Medulla oblongata (tissue), 1 donor: ENCODE results near the gene ADAMTSL5.
"Not testable (repeated sequence)": the region's sequence is repeated elsewhere in the genome, so short reads cannot be mapped to it uniquely, and the experiment has no call there.

Source experiments
- DNase-seq: peaks from one replicate; pipeline ENCODE4 v3.0.0-alpha.2; 2015; ENCODE audit errors: extremely low spot score

Gene ADAMTSL5, protein sequence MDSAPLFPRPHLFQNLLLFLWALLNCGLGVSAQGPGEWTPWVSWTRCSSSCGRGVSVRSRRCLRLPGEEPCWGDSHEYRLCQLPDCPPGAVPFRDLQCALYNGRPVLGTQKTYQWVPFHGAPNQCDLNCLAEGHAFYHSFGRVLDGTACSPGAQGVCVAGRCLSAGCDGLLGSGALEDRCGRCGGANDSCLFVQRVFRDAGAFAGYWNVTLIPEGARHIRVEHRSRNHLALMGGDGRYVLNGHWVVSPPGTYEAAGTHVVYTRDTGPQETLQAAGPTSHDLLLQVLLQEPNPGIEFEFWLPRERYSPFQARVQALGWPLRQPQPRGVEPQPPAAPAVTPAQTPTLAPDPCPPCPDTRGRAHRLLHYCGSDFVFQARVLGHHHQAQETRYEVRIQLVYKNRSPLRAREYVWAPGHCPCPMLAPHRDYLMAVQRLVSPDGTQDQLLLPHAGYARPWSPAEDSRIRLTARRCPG

GRCh38 chr19:1512671-1513498 lies at the start of gene ADAMTSL5:
ADAMTSL5 (minus strand) TSS chr19:1513019; CDS start chr19:1510943, 2,076 bp downstream.
- no peak for DNase-seq

DNA sequence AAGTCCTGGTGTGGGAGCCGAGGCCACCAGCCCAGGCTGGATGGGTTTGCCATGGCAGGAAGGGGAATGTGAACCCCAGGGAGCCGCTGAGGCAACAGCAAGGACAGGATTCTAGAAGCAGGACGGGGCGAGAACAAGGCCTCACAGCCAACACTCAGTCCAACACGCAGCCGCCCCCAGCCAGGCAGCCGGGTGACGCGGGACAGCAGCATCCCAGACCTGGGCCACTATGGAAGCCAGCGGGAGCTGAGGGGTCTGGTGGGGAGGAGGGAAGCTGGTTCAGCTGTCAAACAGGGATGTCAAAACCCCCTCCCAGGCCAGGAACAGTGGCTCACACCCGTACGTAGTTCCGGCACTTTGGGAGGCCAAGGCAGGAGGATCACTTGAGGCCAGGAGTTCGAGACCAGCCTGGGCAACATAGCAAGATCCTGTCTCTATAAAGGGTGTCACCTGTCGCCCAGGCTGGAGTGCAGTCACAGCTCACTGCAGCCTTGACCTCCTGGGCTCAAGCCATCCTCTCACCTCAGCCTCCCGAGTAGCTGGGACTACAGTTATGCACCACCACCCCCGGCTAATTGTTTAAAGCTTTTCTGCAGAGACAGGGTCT lies 48.5 kb upstream of the ADAMTSL5 start:
- no peak for DNase-seq

- no peak for DNase-seq
Measured at GRCh38 chr19:1560286-1560882, 47.6 kb upstream of the ADAMTSL5 start.

DNA sequence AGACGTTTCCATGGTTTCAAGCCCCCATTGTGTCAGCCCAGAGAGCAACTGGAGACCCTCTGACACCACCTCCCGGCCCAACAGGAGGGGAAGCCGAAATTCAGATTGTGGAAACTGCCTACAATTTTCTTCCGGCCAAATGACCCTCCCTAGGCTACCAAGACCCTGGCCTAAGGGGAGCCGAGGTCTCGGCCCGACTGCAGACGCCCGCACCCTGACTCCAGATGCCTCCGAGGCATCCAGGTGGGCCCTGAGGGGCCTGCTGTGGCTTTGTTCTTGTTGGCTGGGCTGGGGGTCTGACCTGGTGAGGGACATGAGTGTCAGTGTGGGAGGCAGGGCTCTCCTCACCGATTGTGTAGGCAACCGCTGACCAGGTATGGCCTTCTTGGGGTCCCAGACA lies 45.7 kb upstream of the ADAMTSL5 start:
- no peak for DNase-seq

DNA sequence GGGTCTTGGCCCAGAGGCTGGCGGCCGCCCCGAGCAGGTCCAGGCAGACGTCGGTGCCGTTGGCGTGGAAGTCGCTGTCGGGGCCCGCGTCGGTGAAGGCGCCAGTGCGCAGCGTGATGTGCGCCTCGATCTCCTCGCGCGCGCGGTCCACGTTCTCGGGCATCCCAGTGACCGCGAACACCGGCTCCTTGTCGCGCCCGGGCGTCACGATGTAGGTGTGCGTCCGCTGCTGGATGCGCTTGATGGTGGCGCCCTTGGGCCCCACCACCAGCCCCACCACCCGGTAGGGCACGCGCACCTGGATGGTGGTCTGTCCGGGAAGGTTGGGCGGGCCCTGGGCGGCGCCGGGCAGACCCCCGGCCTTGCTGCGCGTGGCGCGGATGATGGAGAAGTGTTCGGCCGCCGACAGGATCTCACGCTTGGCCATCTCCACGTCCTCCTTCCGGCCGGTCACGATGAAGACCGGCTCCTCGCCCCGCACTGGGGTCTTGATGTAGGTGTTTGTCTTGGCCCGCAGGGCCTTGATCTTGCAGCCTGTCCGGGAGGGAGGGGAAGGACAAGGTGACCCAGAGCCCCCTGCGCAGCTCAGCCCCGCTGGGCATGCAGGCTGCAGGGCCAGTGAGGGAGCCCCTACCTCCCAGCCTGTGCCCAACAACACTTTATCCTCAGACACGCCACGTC lies 43.7 kb upstream of the ADAMTSL5 start:
- no peak for DNase-seq

DNA sequence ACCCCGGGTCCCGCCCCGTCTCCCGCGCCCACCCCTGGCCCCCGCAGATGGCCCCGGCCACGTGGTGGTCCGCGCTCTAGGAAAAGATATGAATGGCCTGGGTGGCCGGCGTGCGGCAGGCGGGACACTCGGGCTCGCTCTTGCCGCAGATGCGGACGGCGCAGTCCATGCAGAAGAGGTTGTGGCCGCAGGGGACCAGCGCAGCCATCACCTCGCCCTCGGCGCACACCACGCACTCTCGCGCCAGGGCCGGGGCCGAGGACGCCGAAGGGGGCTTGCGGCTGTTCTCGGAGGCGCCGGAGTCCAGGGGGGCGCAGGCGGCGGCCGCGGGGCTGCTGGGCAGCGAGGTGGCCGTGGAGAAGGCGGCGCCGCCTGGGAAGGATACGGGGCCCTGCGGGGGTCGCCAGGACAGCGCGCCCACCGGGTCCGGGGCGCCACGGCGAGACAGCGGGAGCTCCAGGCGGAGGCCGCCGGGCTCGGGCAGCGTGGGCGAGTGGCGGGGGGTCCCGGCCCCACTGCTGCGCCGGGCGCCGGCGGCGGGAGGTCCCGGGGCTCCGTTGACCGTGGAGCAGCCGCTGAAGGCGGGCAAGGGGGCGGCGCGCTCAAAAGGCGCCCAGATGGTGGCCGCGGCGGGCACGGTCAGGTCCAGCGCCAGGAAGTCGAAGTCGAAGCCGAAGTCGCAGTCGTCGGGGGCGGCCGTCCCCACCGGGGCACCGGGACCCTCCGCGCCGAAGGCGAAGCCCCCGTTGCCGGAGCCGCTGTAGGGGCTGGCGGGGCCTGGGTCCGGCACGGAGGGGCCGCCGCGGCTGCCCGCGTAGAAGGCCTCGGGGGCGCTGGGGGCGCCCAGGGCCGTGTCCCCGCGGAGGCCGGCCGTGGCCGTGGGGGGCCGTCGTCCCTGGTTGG lies 42.9 kb upstream of the ADAMTSL5 start:
- no peak for DNase-seq

DNA sequence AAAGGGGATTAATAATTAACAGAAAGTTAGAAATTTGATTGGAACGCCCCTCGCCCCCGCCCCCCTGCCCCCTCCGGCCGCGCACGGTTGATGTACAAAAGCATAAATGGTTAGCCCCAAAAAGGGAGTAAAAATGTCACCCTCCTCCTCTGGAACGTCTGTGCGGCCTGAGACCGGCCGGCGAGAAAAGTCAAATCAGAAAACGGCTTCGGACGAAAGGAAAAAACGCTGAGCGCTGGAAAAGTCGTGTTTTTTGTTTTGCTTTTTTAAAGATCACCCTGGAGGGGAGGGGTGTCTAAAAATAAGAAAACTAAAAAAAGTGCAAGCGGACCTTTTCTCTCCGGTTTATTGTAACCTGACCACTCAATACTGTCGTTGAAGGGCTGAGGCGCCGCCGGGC lies 42.1 kb upstream of the ADAMTSL5 start:
- DNase-seq: no peak

DNA sequence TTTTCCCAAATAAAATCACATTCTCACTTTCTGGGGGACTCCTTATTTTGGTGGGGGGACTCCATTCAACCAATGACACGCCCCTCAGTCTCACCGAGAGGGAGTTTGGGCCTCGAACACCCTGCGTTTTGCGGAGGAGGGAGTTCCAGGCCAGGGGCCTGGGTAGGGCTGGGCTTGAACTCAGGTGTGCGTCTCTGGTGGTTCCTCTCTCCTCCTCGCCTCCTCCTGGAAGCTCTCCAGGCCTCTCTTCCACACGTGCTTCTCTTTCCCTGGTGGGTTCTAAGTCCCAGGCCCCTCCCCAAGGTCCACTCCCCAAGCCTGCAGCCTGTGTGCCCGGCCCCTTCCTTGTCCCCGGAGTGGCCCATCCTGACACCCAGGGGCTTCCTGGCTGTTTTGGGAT lies 40.6 kb upstream of the ADAMTSL5 start:
- no peak for DNase-seq

DNA sequence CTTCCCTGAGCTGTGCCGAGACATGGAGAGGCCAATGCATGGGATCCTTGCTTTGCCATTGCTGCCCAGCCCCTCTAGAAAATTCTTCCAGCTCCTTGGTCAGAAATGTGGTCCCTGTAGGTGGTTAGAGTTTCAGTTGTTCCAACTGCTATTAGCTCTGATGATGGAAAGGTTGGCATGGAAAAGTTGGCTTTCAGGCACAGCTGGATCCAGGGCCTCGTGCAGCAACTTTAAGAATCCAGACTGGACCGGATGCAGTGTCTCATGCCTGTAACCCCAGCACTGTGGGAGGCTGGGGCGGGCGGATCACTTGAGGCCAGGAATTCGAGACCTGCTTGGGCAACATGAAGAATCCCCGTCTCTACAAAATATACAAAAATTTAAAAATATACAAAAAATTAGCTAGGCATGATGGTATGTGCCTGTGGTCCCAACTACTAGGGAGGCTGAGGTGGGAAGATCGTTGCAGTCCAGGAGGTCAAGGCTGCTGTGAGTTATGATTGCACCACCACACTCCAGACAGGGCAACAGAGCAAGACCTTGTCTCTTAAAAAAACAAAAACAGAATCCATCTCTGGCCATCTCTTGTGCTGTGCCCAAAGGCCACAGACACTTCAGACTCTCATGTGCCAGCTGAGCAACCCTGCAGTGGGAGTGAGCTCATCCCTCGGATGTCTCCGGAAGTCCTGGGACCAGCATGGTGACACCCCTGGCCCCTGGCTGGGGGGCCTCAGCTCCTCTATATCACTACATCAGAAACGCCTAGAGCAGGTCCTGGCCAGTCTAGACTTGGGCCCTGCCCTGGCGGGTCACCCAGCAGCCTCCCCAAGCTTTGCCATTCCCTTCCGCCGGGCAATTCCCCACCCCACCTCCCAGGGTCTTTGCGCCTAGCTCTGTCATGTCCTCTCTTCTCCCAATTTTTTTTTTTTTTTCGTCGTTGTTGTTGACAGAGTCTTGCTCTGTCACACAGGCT lies 38.5 kb upstream of the ADAMTSL5 start:
- no peak for DNase-seq

DNA sequence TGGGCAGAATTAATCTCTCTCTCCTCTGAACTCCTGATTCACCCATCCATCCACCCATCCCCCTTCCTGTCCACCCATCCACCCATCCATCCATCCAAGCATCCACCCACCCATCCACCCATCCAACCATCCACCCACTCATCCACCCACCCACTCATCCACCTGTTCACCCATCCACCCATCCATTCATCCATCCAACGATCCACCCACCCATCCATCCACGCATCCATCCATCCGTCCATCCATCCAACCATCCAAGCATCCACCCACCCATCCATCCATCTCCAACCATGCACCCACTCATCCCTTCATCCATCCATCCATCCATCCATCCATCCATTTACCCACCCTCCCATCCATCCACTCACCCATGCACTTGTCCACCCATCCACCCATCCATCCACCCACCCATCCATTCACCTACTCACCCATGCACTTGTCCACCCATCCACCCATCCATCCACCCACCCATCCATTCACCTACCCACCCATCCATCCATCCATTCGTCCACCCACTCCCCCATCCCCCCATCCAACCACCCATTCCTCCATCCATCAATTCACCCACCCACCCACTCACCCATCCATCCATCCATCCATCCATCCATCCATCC lies 36.6 kb upstream of the ADAMTSL5 start:
- no peak for DNase-seq

GRCh38 chr19:1540365-1540925 lies 27.6 kb upstream of the ADAMTSL5 start:
- DNase-seq: no peak

- not testable (repeated sequence) for DNase-seq
Measured at GRCh38 chr19:1539749-1540148, 26.9 kb upstream of the ADAMTSL5 start.

DNA sequence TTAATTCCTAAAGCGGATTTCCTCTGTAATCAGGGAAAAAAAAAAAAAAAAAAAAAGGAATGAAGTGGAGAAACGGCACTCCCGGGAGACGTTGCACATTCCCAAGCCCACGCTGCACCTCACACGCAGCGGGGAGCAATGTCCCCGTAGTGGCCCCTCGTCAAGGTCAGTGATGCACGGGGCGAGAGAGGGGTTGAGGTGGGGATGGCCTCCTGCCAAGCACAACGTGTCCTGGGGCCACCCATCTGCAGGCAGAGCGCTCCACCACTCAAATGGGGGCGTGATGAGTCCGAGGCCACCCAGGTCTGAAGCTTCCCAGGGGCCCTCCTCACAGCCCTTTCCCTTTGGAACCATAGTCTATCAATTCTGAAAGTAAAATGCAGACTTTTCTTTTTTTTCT lies 26.2 kb upstream of the ADAMTSL5 start:
- DNase-seq: no peak

DNA sequence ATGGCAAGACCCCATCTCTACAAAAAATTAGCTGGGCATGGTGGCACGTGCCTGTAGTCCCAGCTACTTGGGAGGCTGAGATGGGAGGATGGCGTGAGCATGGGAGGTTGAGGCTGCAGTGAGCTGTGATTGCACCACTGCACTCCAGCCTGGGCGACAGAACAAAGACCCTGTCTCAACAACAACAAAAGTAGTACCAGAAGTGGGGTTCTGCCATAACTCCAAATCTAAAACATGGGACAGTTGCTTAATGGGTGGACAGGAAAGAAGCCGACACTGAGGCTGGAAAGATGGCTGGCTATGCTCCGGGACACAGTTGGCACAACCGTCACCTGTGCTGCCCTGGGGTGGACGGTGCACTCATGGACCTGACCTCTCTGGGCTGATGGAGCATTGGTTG lies 22.9 kb upstream of the ADAMTSL5 start:
- DNase-seq: not testable (repeated sequence)

DNA sequence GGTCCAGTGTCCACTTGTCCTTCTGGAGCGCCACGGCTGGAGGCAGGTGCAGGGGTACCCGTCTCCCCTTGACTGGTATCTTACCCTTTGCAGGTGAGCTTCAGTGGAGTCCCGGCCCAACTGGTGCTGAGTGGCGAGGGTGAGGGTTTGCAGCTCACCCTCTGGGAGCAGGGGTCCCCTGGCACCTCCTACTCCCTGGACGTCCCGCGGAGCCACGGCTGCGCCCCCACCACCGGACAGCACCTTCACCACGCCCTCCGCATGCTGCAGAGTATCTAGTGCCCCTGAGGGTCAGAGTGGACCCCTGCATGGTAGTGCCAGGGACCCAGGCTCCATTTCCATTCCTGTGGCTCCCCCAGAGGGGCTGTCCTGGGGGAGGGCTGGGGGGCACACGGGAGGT lies 22.2 kb upstream of the ADAMTSL5 start:
- DNase-seq: no peak

- no peak for DNase-seq
Measured at GRCh38 chr19:1533510-1534150, 20.8 kb upstream of the ADAMTSL5 start.

GRCh38 chr19:1532003-1532402 lies 19.2 kb upstream of the ADAMTSL5 start:
- DNase-seq: no peak

DNA sequence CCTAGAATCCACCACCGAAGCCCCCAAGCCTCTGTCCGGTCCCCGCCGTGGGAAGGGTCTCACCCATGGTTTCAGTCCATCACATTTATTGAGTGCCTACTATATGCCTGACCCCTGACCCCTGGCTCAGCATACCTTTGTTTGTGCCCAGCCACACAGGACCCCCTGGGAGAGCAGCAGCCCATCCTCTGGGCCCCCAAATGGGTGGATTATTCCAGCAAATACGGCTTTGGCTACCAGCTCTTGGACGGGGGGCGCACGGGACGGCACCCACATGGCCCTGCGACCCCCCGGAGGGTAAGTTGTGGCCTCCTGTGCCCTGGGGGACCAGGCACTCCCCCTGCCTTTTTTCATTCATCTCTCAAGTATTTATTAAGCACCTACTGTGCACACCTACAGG lies 18.8 kb upstream of the ADAMTSL5 start:
- DNase-seq: no peak
